ENCODE data around the gene CCL8. TPM values are rescaled to one million over a fixed set of nuclear protein-coding genes. Genes with fewer than 3 reads are reported as not detected.

CCL8 gene
- total and polyA plus RNA-seq, 2 of the 4 experiments (the other 2 are of a cell fraction) = not detected

- no peak for ATAC-seq (ENCODE audit: low read depth)
- POLR2A ChIA-PET (ENCODE audit: unreplicated experiment) = no interaction called here
These were observed 49.1 kb downstream of the CCL8 start for GRCh38 chr17:34368196-34368945.

More at GRCh38 chr17:34368196-34368945, 49.1 kb downstream of the CCL8 start:
- no peak overlapping the region for H2BK120ac ChIP-seq (ENCODE audit: low read depth, low read length)
- no peak overlapping the region for H3K23ac ChIP-seq (ENCODE audit: low read depth, low read length)
- no peak overlapping the region for H4K5ac ChIP-seq (ENCODE audit: low read depth, low read length)
- H2BK5ac ChIP-seq (ENCODE audit: low read depth, low read length, poor library complexity, severe bottlenecking) = no peak overlapping the region
- no peaks in the 10 kb centered on the region for H3K9me3 ChIP-seq (ENCODE audit: control insufficient read depth, insufficient read depth, low read length)
- no peak overlapping the region for H3K27ac ChIP-seq (ENCODE audit: insufficient read depth, low read length)
- H2AK5ac ChIP-seq (ENCODE audit: low read depth, low read length) = no peak overlapping the region
- 42% methylated on average over 2 of the region's 9 CpGs; no CpG with 5 or more reads in 1 of the 2 experiments for WGBS, 2 experiments (ENCODE audit: extremely low coverage in 2 of 2, insufficient read length in 1 of 2)
- in situ Hi-C loops (cut with MboI; ENCODE audit: low sequenced_read_pairs) = loop anchor here (10.0 kb wide), 1 partner anchor 594 kb away; no protein-coding TSS in a partner anchor
- no peak overlapping the region for H3K4me3 ChIP-seq (ENCODE audit: insufficient read depth, low read depth, low read length)
- TF ChIP-seq BHLHE40 (IDR thresholded peaks at IDR 0.05; ENCODE audit: low read depth, low read length) = no peak
- TF ChIP-seq ELK1 (IDR thresholded peaks at IDR 0.05; ENCODE audit: borderline replicate concordance, low read depth, low read length) = no peak
- TF ChIP-seq NFE2L2 (IDR thresholded peaks at IDR 0.05; ENCODE audit: low read depth, low read length) = no peak
- TF ChIP-seq SMC3 (IDR thresholded peaks at IDR 0.05; ENCODE audit: low read depth, low read length) = no peak
- no peak for TF ChIP-seq RAD21 (IDR thresholded peaks at IDR 0.05; ENCODE audit: low read length)
- no peak for TF ChIP-seq RCOR1 (IDR thresholded peaks at IDR 0.05; ENCODE audit: insufficient replicate concordance, low read length)
- TF ChIP-seq CHD1 (IDR thresholded peaks at IDR 0.05; ENCODE audit: low read depth, low read length) = no peak
- no peak for TF ChIP-seq CEBPB (IDR thresholded peaks at IDR 0.05; ENCODE audit: low read depth, low read length)
- no peak for TF ChIP-seq RFX5 (IDR thresholded peaks at IDR 0.05; ENCODE audit: low read depth, low read length)
- no peak for TF ChIP-seq FOS (IDR thresholded peaks at IDR 0.05; ENCODE audit: low read depth, low read length)
- TF ChIP-seq, protein P1, sequence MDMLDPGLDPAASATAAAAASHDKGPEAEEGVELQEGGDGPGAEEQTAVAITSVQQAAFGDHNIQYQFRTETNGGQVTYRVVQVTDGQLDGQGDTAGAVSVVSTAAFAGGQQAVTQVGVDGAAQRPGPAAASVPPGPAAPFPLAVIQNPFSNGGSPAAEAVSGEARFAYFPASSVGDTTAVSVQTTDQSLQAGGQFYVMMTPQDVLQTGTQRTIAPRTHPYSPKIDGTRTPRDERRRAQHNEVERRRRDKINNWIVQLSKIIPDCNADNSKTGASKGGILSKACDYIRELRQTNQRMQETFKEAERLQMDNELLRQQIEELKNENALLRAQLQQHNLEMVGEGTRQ (IDR thresholded peaks at IDR 0.05; ENCODE audit: low read depth, low read length) = no peak
- no peak for TF ChIP-seq MXI1 (IDR thresholded peaks at IDR 0.05; ENCODE audit: borderline replicate concordance, low read depth, low read length)
- no peak for TF ChIP-seq MAZ (IDR thresholded peaks at IDR 0.05; ENCODE audit: borderline replicate concordance, low read depth, low read length)
- no peak for TF ChIP-seq CTCF (conservative IDR thresholded peaks at IDR 0.05; ENCODE audit: low read depth, low read length)
- TF ChIP-seq POLR2A (IDR thresholded peaks at IDR 0.05; ENCODE audit: low read depth, low read length) = no peak
- no peak for TF ChIP-seq MAFK (IDR thresholded peaks at IDR 0.05; ENCODE audit: low read depth, low read length)
- dilution Hi-C loops (cut with HindIII; ENCODE audit: low sequenced_read_pairs, unreplicated experiment) = no loop called here
- no peak overlapping the region for H2BK20ac ChIP-seq (ENCODE audit: low read depth, low read length)
- no peak overlapping the region for H3K9ac ChIP-seq (ENCODE audit: low read depth, low read length)
- H4K8ac ChIP-seq (ENCODE audit: low read depth in 2 of 2, low read length in 2 of 2) = no peak overlapping the region
- no peak overlapping the region for H2BK15ac ChIP-seq (ENCODE audit: low read depth, low read length)
- H3K56ac ChIP-seq (ENCODE audit: extremely low read depth, insufficient read depth, low read length) = no peak overlapping the region
- CTCF ChIA-PET = interaction anchor here (0.8 to 1.0 kb wide), 2 partner anchors 168 kb away, joined by 4 to 7 read pairs; no protein-coding TSS in a partner anchor
- no peak for DNase-seq
- peaks cover 22% of the 10 kb centered on the region for H3K27me3 ChIP-seq (ENCODE audit: control insufficient read depth, insufficient read depth, low read length)
- no peak overlapping the region for H3K14ac ChIP-seq (replicated peaks; ENCODE audit: low read depth, low read length)
- no peaks in the 10 kb centered on the region for H3K36me3 ChIP-seq (ENCODE audit: control insufficient read depth, insufficient read depth, low read length)
- H2AK9ac ChIP-seq (replicated peaks; ENCODE audit: low read depth, low read length, poor library complexity) = no peak overlapping the region
- H3K4ac ChIP-seq (ENCODE audit: low read depth, low read length) = no peak overlapping the region
- no peaks in the 10 kb centered on the region for H3K79me1 ChIP-seq (ENCODE audit: low read depth in 1 of 2, low read length in 2 of 2)
- no peaks in the 10 kb centered on the region for H4K20me1 ChIP-seq (ENCODE audit: insufficient read depth, low read length)
- intact Hi-C loops (cut with micrococcal nuclease) = no loop called here
- no peaks in the 10 kb centered on the region for H3K4me1 ChIP-seq (ENCODE audit: control insufficient read depth, insufficient read depth, low read length)
- H3K9me1 ChIP-seq (ENCODE audit: insufficient read depth, low read length) = no peaks in the 10 kb centered on the region
- no peak overlapping the region for H3K18ac ChIP-seq (ENCODE audit: low read depth, low read length)
- H4K91ac ChIP-seq (ENCODE audit: insufficient read depth, low read depth, low read length) = no peak overlapping the region
- no peak overlapping the region for H2AFZ ChIP-seq (replicated peaks; ENCODE audit: low read length, poor library complexity)
- no peak overlapping the region for H3K4me2 ChIP-seq (ENCODE audit: low read depth, low read length)
- no TSS peak for BruUV-seq (replicated peaks)

Measured in IMR-90 (cell line).